SK-N-SH treated with all-trans-retinoic acid at 6 μM for 48 hours (cell line): Measurements from ENCODE around the gene TRDMT1.
A peak's percentile ranks its signal among the peaks of the same experiment; 100 is the strongest.

Source experiments
- ATAC-seq: fragments of 200-7000 bp; cut with Tn5 transposase; 3 replicates; pipeline ENCODE4 v1.9.1; 2020; ENCODE audit warnings: mild to moderate bottlenecking, moderate library complexity
- ARNTL ChIP-seq: fragments of 450-650 bp; formaldehyde crosslinking; IDR thresholded peaks from 2 replicates; pipeline ENCODE4 v1.5.0; 2020; ENCODE audit warnings: low read depth, mild to moderate bottlenecking, moderate library complexity, borderline replicate concordance
- BACH2 ChIP-seq: fragments of 250-450 bp; sonication (Bioruptor Pico); IDR thresholded peaks from 2 replicates; pipeline ENCODE4 v1.9.0; 2021; ENCODE audit warnings: mild to moderate bottlenecking, borderline replicate concordance
- CREB5 ChIP-seq: fragments of 250-450 bp; sonication (Bioruptor Pico); IDR thresholded peaks from 2 replicates; pipeline ENCODE4 v1.5.1; 2020; ENCODE audit warnings: low read depth, mild to moderate bottlenecking, moderate library complexity
- CSDC2 ChIP-seq: fragments of 250-450 bp; sonication (Bioruptor Pico); IDR thresholded peaks from 2 replicates; pipeline ENCODE4 v1.5.0; 2020; ENCODE audit warnings: mild to moderate bottlenecking, moderate library complexity
- CSRNP3 ChIP-seq: fragments of 250-450 bp; sonication (Bioruptor Pico); IDR thresholded peaks from 2 replicates; pipeline ENCODE4 v1.5.1; 2021; ENCODE audit warnings: mild to moderate bottlenecking, moderate library complexity
- ESRRG ChIP-seq: fragments of 250-450 bp; sonication (Bioruptor Pico); IDR thresholded peaks from 2 replicates; pipeline ENCODE4 v1.6.1; 2021; ENCODE audit warnings: mild to moderate bottlenecking
- GLIS3 ChIP-seq: fragments of 250-450 bp; sonication (Bioruptor Pico); IDR thresholded peaks from 2 replicates; pipeline ENCODE4 v1.5.0; 2020; ENCODE audit warnings: mild to moderate bottlenecking, moderate library complexity
- ISL1 ChIP-seq: fragments of 250-450 bp; sonication (Bioruptor Pico); IDR thresholded peaks from 2 replicates; pipeline ENCODE4 v2.1.2; 2022; ENCODE audit warnings: mild to moderate bottlenecking, moderate library complexity
- OSR1 ChIP-seq: fragments of 250-450 bp; sonication (Bioruptor Pico); IDR thresholded peaks from 2 replicates; pipeline ENCODE4 v1.8.0; 2022; ENCODE audit warnings: moderate library complexity, mild to moderate bottlenecking, inconsistent platforms
- PATZ1 ChIP-seq: fragments of 250-450 bp; sonication (Bioruptor Pico); IDR thresholded peaks from 2 replicates; pipeline ENCODE4 v1.8.0; 2020; ENCODE audit warnings: mild to moderate bottlenecking, moderate library complexity, borderline replicate concordance
- POU6F1 ChIP-seq: fragments of 250-450 bp; sonication (Bioruptor Pico); IDR thresholded peaks from 2 replicates; pipeline ENCODE4 v1.8.0; 2021; ENCODE audit warnings: low read depth, mild to moderate bottlenecking, moderate library complexity, borderline replicate concordance
- PPARA ChIP-seq: fragments of 250-450 bp; sonication (Bioruptor Pico); IDR thresholded peaks from 2 replicates; pipeline ENCODE4 v1.5.0; 2020; ENCODE audit warnings: mild to moderate bottlenecking, borderline replicate concordance
- SNAI2 ChIP-seq: fragments of 250-450 bp; sonication (Bioruptor Pico); IDR thresholded peaks from 2 replicates; pipeline ENCODE4 v1.5.0; 2020; ENCODE audit warnings: mild to moderate bottlenecking, moderate library complexity
- TCF4 ChIP-seq: fragments of 250-450 bp; sonication (Bioruptor Pico); IDR thresholded peaks from 2 replicates; pipeline ENCODE4 v1.8.0; 2021; ENCODE audit warnings: mild to moderate bottlenecking, moderate library complexity, borderline replicate concordance
- TOX ChIP-seq: fragments of 250-450 bp; sonication (Bioruptor Pico); IDR thresholded peaks from 2 replicates; pipeline ENCODE4 v1.8.0; 2021; ENCODE audit warnings: mild to moderate bottlenecking, moderate library complexity, borderline replicate concordance
- TSHZ2 ChIP-seq: fragments of 250-450 bp; sonication (Bioruptor Pico); IDR thresholded peaks from 2 replicates; pipeline ENCODE4 v1.5.0; 2020; ENCODE audit warnings: mild to moderate bottlenecking, moderate library complexity
- ZC3H10 ChIP-seq: fragments of 250-450 bp; sonication (Bioruptor Pico); IDR thresholded peaks from 2 replicates; pipeline ENCODE4 v1.5.1; 2021; ENCODE audit warnings: mild to moderate bottlenecking, moderate library complexity
- ZFP3 ChIP-seq: fragments of 250-450 bp; sonication (Bioruptor Pico); IDR thresholded peaks from 2 replicates; pipeline ENCODE4 v1.5.0; 2020; ENCODE audit warnings: mild to moderate bottlenecking, moderate library complexity
- ZFP30 ChIP-seq: fragments of 450-650 bp; formaldehyde crosslinking; IDR thresholded peaks from 2 replicates; pipeline ENCODE4 v1.5.0; 2022; ENCODE audit warnings: mild to moderate bottlenecking, moderate library complexity
- ZNF565 ChIP-seq: fragments of 450-650 bp; formaldehyde crosslinking; conservative IDR thresholded peaks from 2 replicates; pipeline ENCODE4 v1.5.0; 2020; ENCODE audit warnings: low read depth, mild to moderate bottlenecking, moderate library complexity
- ZNF70 ChIP-seq: fragments of 450-650 bp; formaldehyde crosslinking; IDR thresholded peaks from 2 replicates; pipeline ENCODE4 v1.5.0; 2020; ENCODE audit warnings: mild to moderate bottlenecking, moderate library complexity
- ZNF8 ChIP-seq: fragments of 450-650 bp; formaldehyde crosslinking; IDR thresholded peaks from 2 replicates; pipeline ENCODE4 v1.5.0; 2020; ENCODE audit warnings: mild to moderate bottlenecking, moderate library complexity

TRDMT1 gene

GRCh38 chr10:17109475-17110207 is 91.8 kb downstream of the TRDMT1 start:
- ATAC-seq: peak; percentile 88
- TF ChIP-seq ZNF70 (CRISPR knock-in tag) (peak; percentile 43; the same call in 1 of the 2 replicates), SNAI2 (CRISPR knock-in tag) (no peak)

GRCh38 chr10:17109046-17109445 is 92.4 kb downstream of the TRDMT1 start:
- TF ChIP-seq GLIS3 (CRISPR knock-in tag): no peak
- TF ChIP-seq ZFP3 (CRISPR knock-in tag): no peak
- TF ChIP-seq BACH2 (CRISPR knock-in tag): no peak
- TF ChIP-seq ESRRG (CRISPR knock-in tag): no peak
- no peak for TF ChIP-seq CREB5 (CRISPR knock-in tag)
- no peak for TF ChIP-seq ZC3H10 (CRISPR knock-in tag)
- TF ChIP-seq OSR1 (CRISPR knock-in tag): no peak
- no peak for TF ChIP-seq ISL1 (CRISPR knock-in tag)
- no peak for ATAC-seq

GRCh38 chr10:17106991-17107390 is 94.5 kb downstream of the TRDMT1 start:
- ATAC-seq: no peak
- TF ChIP-seq CREB5 (CRISPR knock-in tag) (no peak), ESRRG (CRISPR knock-in tag) (no peak), TSHZ2 (CRISPR knock-in tag) (no peak), ZNF70 (CRISPR knock-in tag) (no peak), ZC3H10 (CRISPR knock-in tag) (no peak), OSR1 (CRISPR knock-in tag) (no peak), TCF4 (CRISPR knock-in tag) (no peak), GLIS3 (CRISPR knock-in tag) (no peak), POU6F1 (CRISPR knock-in tag) (no peak), SNAI2 (CRISPR knock-in tag) (no peak), ZNF565 (CRISPR knock-in tag) (no peak), PATZ1 (CRISPR knock-in tag) (no peak), CSRNP3 (CRISPR knock-in tag) (no peak), PPARA (no peak), TOX (CRISPR knock-in tag) (no peak), CSDC2 (CRISPR knock-in tag) (no peak), ZNF8 (no peak), ZFP30 (no peak), ISL1 (CRISPR knock-in tag) (no peak), ARNTL (CRISPR knock-in tag) (no peak)
